ENCODE results near the gene AGAP1. TPM values are rescaled to one million over a fixed set of nuclear protein-coding genes. Genes with fewer than 3 reads are reported as not detected.

Gene AGAP1
- total RNA-seq, 4 donors from 2014 or later, result 13.7 to 18.5 (median 17.1) TPM

GRCh38 chr2:235968155-235968554 lies 474.3 kb downstream of the AGAP1 start:
- 95% methylated on average over 8 of the region's 8 CpGs for WGBS, 2 donors
- DNase-seq (ENCODE audit: low spot score in 2 of 2), result no peak
- TF ChIP-seq CTCF (IDR thresholded peaks at IDR 0.05), result no peak
- no peak for TF ChIP-seq POLR2A (IDR thresholded peaks at IDR 0.05)
- intact Hi-C loops (cut with DNase I; ENCODE audit: low total_unique reads), result no loop called here
- no peak overlapping the region for H3K4me3 ChIP-seq (ENCODE audit: low read depth, poor library complexity, severe bottlenecking)

- no peak overlapping the region for H3K4me3 ChIP-seq (ENCODE audit: low read depth, poor library complexity, severe bottlenecking)
- 92 to 95% methylated on average over 18 of the region's 18 CpGs for WGBS, 2 donors
- intact Hi-C loops (cut with DNase I; ENCODE audit: low total_unique reads), result no loop called here
- DNase-seq (ENCODE audit: low spot score in 2 of 2), result peak in 1 of 2 donors; percentile 83
- TF ChIP-seq POLR2A (IDR thresholded peaks at IDR 0.05), result no peak
- no peak for TF ChIP-seq CTCF (IDR thresholded peaks at IDR 0.05)
These were observed 474.9 kb downstream of the AGAP1 start for GRCh38 chr2:235968616-235969324.

GRCh38 chr2:235970204-235971040 lies 476.6 kb downstream of the AGAP1 start:
- 94% methylated on average over 23 of the region's 23 CpGs for WGBS, 2 donors
- TF ChIP-seq CTCF (IDR thresholded peaks at IDR 0.05) (no peak), POLR2A (IDR thresholded peaks at IDR 0.05) (no peak)
- intact Hi-C loops (cut with DNase I; ENCODE audit: low total_unique reads), result no loop called here
- peak in 1 of 2 donors; percentile 57 for DNase-seq (ENCODE audit: low spot score in 2 of 2)
- H3K4me3 ChIP-seq (ENCODE audit: low read depth, poor library complexity, severe bottlenecking), result no peak overlapping the region

GRCh38 chr2:235976516-235976915 lies 482.7 kb downstream of the AGAP1 start:
- intact Hi-C loops (cut with DNase I; ENCODE audit: low total_unique reads), result no loop called here
- 94 to 98% methylated on average over 6 of the region's 6 CpGs for WGBS, 2 donors
- TF ChIP-seq CTCF (IDR thresholded peaks at IDR 0.05), result no peak
- no peak for TF ChIP-seq POLR2A (IDR thresholded peaks at IDR 0.05)
- H3K4me3 ChIP-seq (ENCODE audit: low read depth, poor library complexity, severe bottlenecking), result no peak overlapping the region
- DNase-seq (ENCODE audit: low spot score in 2 of 2), result peak in 1 of 2 donors; percentile 72

- intact Hi-C loops (cut with DNase I; ENCODE audit: low total_unique reads), result no loop called here
- 96 to 98% methylated on average over 11 of the region's 11 CpGs for WGBS, 2 donors
- peak in 1 of 2 donors; percentile 29 for DNase-seq (ENCODE audit: low spot score in 2 of 2)
- no peak overlapping the region for H3K4me3 ChIP-seq (ENCODE audit: low read depth, poor library complexity, severe bottlenecking)
- no peak for TF ChIP-seq POLR2A (IDR thresholded peaks at IDR 0.05)
- TF ChIP-seq CTCF (IDR thresholded peaks at IDR 0.05), result no peak
These were observed 483.1 kb downstream of the AGAP1 start for GRCh38 chr2:235976956-235977355.
